MM.1S (cell line): ENCODE results near the gene LIX1.

Experiments used
- DNase-seq: peaks from one replicate; pipeline ENCODE4 v3.0.0-alpha.2; 2015
- H2AFZ ChIP-seq: fragments of 300-600 bp; sonication (generic); 2 replicates; pipeline ENCODE4 v1.6.0; 2016; ENCODE audit warnings: antibody characterized with exemption, low read length
- H3F3A ChIP-seq: fragments of 300-600 bp; sonication (generic); 2 replicates; pipeline ENCODE4 v1.6.1; 2016; ENCODE audit warnings: mild to moderate bottlenecking, antibody characterized with exemption, low read length, moderate library complexity, mixed read lengths; ENCODE audit not compliant: insufficient read depth
- H3K27ac ChIP-seq: fragments of 300-600 bp; sonication (generic); 2 replicates; pipeline ENCODE4 v1.5.1; 2016; ENCODE audit warnings: mild to moderate bottlenecking, low read length
- H3K27me3 ChIP-seq: fragments of 300-600 bp; sonication (generic); replicated peaks from 2 replicates; pipeline ENCODE4 v1.6.0; 2016; ENCODE audit warnings: low read length; ENCODE audit not compliant: insufficient read depth
- H3K36me3 ChIP-seq: fragments of 300-600 bp; sonication (generic); replicated peaks from 2 replicates; pipeline ENCODE4 v1.6.1; 2016; ENCODE audit warnings: mild to moderate bottlenecking, low read length, mixed read lengths; ENCODE audit not compliant: insufficient read depth
- H3K4me1 ChIP-seq: fragments of 300-600 bp; sonication (generic); 2 replicates; pipeline ENCODE4 v1.6.1; 2016; ENCODE audit warnings: low read length, mixed read lengths
- H3K4me2 ChIP-seq: fragments of 300-600 bp; sonication (generic); 2 replicates; pipeline ENCODE4 v1.6.0; 2016; ENCODE audit warnings: low read depth, low read length
- H3K4me3 ChIP-seq: fragments of 300-600 bp; sonication (generic); 2 replicates; pipeline ENCODE4 v1.5.1; 2016; ENCODE audit warnings: low read length, mixed read lengths
- H3K79me2 ChIP-seq: fragments of 300-600 bp; sonication (generic); 2 replicates; pipeline ENCODE4 v1.6.1; 2016; ENCODE audit warnings: mixed run types, low read length, mixed read lengths
- H3K9ac ChIP-seq: fragments of 300-600 bp; sonication (generic); 2 replicates; pipeline ENCODE4 v1.6.1; 2016; ENCODE audit warnings: low read length, mixed read lengths
- H3K9me2 ChIP-seq: fragments of 300-600 bp; sonication (generic); replicated peaks from 2 replicates; pipeline ENCODE4 v1.6.1; 2016; ENCODE audit warnings: mild to moderate bottlenecking, low read length, mixed read lengths; ENCODE audit not compliant: insufficient read depth
- H3K9me3 ChIP-seq: fragments of 300-600 bp; sonication (generic); replicated peaks from 2 replicates; pipeline ENCODE4 v1.6.1; 2016; ENCODE audit warnings: mild to moderate bottlenecking, low read length, mixed read lengths; ENCODE audit not compliant: insufficient read depth
- H4K20me1 ChIP-seq: fragments of 300-600 bp; sonication (generic); 2 replicates; pipeline ENCODE4 v1.6.1; 2016; ENCODE audit warnings: mild to moderate bottlenecking, low read length, moderate library complexity, mixed read lengths; ENCODE audit not compliant: insufficient read depth
- CTCF ChIP-seq: fragments of 300-600 bp; sonication (generic); IDR thresholded peaks from 2 replicates; pipeline ENCODE4 v1.5.1; 2016; ENCODE audit warnings: antibody characterized with exemption, low read length, mixed read lengths
- EZH2 ChIP-seq: fragments of 300-600 bp; sonication (generic); optimal IDR thresholded peaks from 2 replicates; pipeline ENCODE3; 2017; ENCODE audit warnings: low read depth, mild to moderate bottlenecking, antibody characterized with exemption, low read length, mixed read lengths
- EZH2phosphoT487 ChIP-seq: fragments of 300-600 bp; sonication (generic); IDR thresholded peaks from 2 replicates; pipeline ENCODE4 v1.6.1; 2018; ENCODE audit warnings: antibody characterized with exemption, low read length

LIX1 gene

DNA sequence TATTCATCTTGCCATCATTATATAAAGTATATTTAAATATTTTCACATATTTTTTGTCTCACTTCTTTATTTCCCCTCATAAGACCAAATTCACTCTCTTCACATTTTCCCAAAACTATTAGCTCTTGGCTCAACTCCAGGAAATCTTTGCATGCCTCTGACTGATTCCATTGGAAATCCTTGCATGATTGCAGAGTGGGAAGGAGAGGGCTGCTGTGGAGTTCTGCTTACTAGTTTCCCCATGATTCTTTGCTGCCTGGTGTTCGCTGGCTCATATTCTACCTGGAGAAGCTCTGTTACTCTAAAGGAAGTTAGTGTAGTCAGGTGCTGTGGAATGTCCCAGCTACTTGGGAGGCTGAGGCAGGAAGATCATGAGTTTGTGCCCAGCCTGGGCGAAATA, 41.9 kb downstream of the LIX1 start:
- Histone ChIP-seq H4K20me1 (no peaks in the 10 kb centered on the region), H3K27me3 (no peaks in the 10 kb centered on the region), H3K4me1 (peaks cover 3% of the 10 kb centered on the region), H3K4me3 (no peak overlapping the region), H3K4me2 (no peak overlapping the region), H3K27ac (no peak overlapping the region), H3K36me3 (no peaks in the 10 kb centered on the region), H3F3A (no peaks in the 10 kb centered on the region), H2AFZ (no peak overlapping the region), H3K9me2 (no peaks in the 10 kb centered on the region), H3K79me2 (no peaks in the 10 kb centered on the region), H3K9me3 (no peaks in the 10 kb centered on the region), H3K9ac (no peak overlapping the region)
- no peak for DNase-seq
- TF ChIP-seq EZH2, result no peak

- no peak for TF ChIP-seq EZH2phosphoT487
- no peak for TF ChIP-seq CTCF
- no peak overlapping the region for H3K4me2 ChIP-seq
These were observed 43.5 kb downstream of the LIX1 start for GRCh38 chr5:97098922-97099321.

DNA sequence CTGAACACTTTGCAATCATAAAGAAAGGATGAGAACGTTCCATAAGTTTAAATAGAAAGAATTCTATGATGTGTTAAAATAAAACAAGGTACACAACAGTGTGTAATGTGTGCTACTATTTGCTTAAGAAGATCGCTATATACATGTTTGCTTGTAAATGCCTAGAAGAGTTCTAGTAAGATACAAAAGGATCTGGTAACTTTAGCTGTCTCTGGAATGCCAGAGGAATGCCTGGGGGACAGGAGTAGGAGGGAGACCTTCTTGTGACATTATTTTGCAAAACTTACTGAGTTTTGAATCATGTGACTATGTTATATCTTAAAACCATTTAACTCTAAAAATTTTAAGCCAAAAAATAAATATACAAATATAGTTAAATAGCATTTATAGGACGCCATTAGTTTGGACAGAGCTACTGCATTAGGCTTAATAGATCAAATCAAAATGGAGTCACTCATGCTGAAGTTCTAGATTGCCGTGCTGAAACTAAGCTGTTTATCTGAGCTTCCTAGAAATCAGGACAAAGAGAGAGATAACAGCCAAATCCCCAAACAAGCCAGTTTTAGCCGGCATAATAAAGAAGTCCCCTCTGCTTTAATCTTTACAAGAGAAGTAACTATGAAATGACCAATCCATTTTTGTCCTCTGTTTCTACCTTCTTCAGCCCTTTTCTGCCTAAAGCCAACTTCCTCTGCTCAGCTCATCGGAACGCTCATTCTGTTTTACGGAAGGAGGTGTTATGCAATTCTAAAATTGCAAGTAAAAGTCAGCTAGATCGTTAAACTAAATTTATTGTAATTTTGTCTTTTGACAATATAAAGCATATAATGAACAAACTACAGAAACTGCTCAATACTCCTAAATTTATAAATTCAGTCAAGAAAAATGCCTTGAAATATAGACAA, 44.8 kb downstream of the LIX1 start:
- Histone ChIP-seq H3K4me2 (no peak overlapping the region), H3K4me1 (peaks cover 15% of the 10 kb centered on the region), H3K27ac (no peak overlapping the region), H2AFZ (no peak overlapping the region), H3K79me2 (no peaks in the 10 kb centered on the region), H3K9me3 (no peaks in the 10 kb centered on the region), H3K9me2 (no peaks in the 10 kb centered on the region), H3K4me3 (no peak overlapping the region), H3K27me3 (no peaks in the 10 kb centered on the region), H4K20me1 (no peaks in the 10 kb centered on the region), H3F3A (no peaks in the 10 kb centered on the region; the same call in 1 of the 2 replicates), H3K9ac (no peak overlapping the region), H3K36me3 (no peaks in the 10 kb centered on the region)
- DNase-seq, result no peak
- TF ChIP-seq EZH2 (no peak), EZH2phosphoT487 (no peak), CTCF (no peak)

More at GRCh38 chr5:97098922-97099321, 43.5 kb downstream of the LIX1 start:
- no peak for DNase-seq
- H3K79me2 ChIP-seq, result no peaks in the 10 kb centered on the region
- H3K9me3 ChIP-seq, result no peaks in the 10 kb centered on the region
- no peaks in the 10 kb centered on the region; the same call in 1 of the 2 replicates for H3F3A ChIP-seq
- H3K9me2 ChIP-seq, result no peaks in the 10 kb centered on the region
- no peak overlapping the region for H2AFZ ChIP-seq
- H3K27ac ChIP-seq, result no peak overlapping the region
- H4K20me1 ChIP-seq, result no peaks in the 10 kb centered on the region
- no peaks in the 10 kb centered on the region for H3K27me3 ChIP-seq
- no peak overlapping the region for H3K4me3 ChIP-seq
- H3K9ac ChIP-seq, result no peak overlapping the region
- H3K36me3 ChIP-seq, result no peaks in the 10 kb centered on the region
- peaks cover 15% of the 10 kb centered on the region for H3K4me1 ChIP-seq

DNA sequence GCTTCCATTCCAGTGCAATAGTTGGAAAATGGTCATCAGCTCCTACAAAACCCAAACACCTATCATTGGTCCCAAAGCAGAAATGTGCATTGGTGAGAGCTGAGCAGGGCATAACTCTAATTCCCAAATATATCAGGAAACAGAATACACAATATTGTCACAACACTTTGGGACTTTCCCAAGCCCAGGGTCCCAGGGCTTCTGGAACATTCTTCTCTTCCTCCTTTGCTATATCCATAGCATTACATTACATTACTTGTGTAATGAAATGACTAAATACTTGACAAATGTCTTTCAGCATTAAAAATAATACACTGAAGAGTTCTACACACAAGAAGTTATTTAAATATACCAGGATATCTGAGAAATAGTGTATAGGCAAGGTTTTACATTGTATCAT, 45.6 kb downstream of the LIX1 start:
- H3K9me3 ChIP-seq, result no peaks in the 10 kb centered on the region
- no peak overlapping the region for H3K4me2 ChIP-seq
- H3K4me3 ChIP-seq, result no peak overlapping the region
- H3K4me1 ChIP-seq, result peaks cover 15% of the 10 kb centered on the region
- H3K27ac ChIP-seq, result no peak overlapping the region
- no peaks in the 10 kb centered on the region for H3K36me3 ChIP-seq
- no peak overlapping the region for H3K9ac ChIP-seq
- H2AFZ ChIP-seq, result no peak overlapping the region
- no peak for TF ChIP-seq EZH2
- no peaks in the 10 kb centered on the region; the same call in 1 of the 2 replicates for H3F3A ChIP-seq
- H4K20me1 ChIP-seq, result no peaks in the 10 kb centered on the region
- H3K27me3 ChIP-seq, result no peaks in the 10 kb centered on the region
- no peaks in the 10 kb centered on the region for H3K9me2 ChIP-seq
- DNase-seq, result no peak
- no peaks in the 10 kb centered on the region for H3K79me2 ChIP-seq
